PC-3 (cell line): ENCODE results near the gene ROBO2. TPM values are rescaled to one million over a fixed set of nuclear protein-coding genes. Genes with fewer than 3 reads are reported as not detected.

Experiments used
- ATAC-seq: fragments of 200-7000 bp; cut with Tn5 transposase; 2 replicates; pipeline ENCODE4 v1.9.1; 2020; ENCODE audit warnings: mild to moderate bottlenecking, moderate library complexity
- BruUV-seq: library from RNA; stranded (reverse); fragments of 400-500 nt; replicated peaks from 2 replicates; lab custom pipeline; 2021; lab: Mats Ljungman, UMichigan
- CTCF ChIA-PET: fragments of 300-600 bp; sonication (Branson Sonifier 250); formaldehyde crosslinking; loops from one replicate; lab custom pipeline; 2022; ENCODE audit warnings: antibody characterized with exemption; lab: Charles Lee
- POLR2A ChIA-PET: fragments of 300-600 bp; sonication (Branson Sonifier 250); formaldehyde crosslinking; loops from one replicate; lab custom pipeline; 2022; ENCODE audit warnings: antibody characterized with exemption; ENCODE audit not compliant: unreplicated experiment; lab: Charles Lee
- DNase-seq: peaks from one replicate; pipeline ENCODE4 v3.0.0-alpha.2; 2015
- H2AFZ ChIP-seq: fragments of 300-600 bp; sonication (generic); 2 replicates; pipeline ENCODE4 v1.6.0; 2016; ENCODE audit warnings: antibody characterized with exemption, low read length
- H3F3A ChIP-seq: fragments of 300-600 bp; sonication (generic); one replicate; pipeline ENCODE4 v1.6.0; 2017; ENCODE audit warnings: antibody characterized with exemption, low read length, control low read depth, mild to moderate bottlenecking; ENCODE audit not compliant: unreplicated experiment
- H3K27ac ChIP-seq: fragments of 300-600 bp; sonication (generic); 2 replicates; pipeline ENCODE4 v1.5.1; 2016; ENCODE audit warnings: mild to moderate bottlenecking, low read length
- H3K27me3 ChIP-seq: fragments of 300-600 bp; sonication (generic); 2 replicates; pipeline ENCODE4 v1.6.1; 2016; ENCODE audit warnings: low read length, mixed read lengths
- H3K36me3 ChIP-seq: fragments of 300-600 bp; sonication (generic); 2 replicates; pipeline ENCODE4 v1.6.1; 2016; ENCODE audit warnings: low read depth, mixed run types, low read length, mixed read lengths
- H3K4me1 ChIP-seq: fragments of 300-600 bp; sonication (generic); 2 replicates; pipeline ENCODE4 v1.5.1; 2016; ENCODE audit warnings: low read length; ENCODE audit not compliant: insufficient read depth
- H3K4me2 ChIP-seq: fragments of 300-600 bp; sonication (generic); 2 replicates; pipeline ENCODE4 v1.6.0; 2016; ENCODE audit warnings: low read length
- H3K4me3 ChIP-seq: fragments of 300-600 bp; sonication (generic); 2 replicates; pipeline ENCODE4 v1.5.1; 2016; ENCODE audit warnings: mild to moderate bottlenecking, low read length, mixed read lengths
- H3K79me2 ChIP-seq: fragments of 300-600 bp; sonication (generic); 2 replicates; pipeline ENCODE4 v1.6.1; 2017; ENCODE audit warnings: low read length, mixed read lengths
- H3K9ac ChIP-seq: fragments of 300-600 bp; sonication (generic); 2 replicates; pipeline ENCODE4 v1.6.0; 2016; ENCODE audit warnings: mild to moderate bottlenecking, low read length
- H3K9me2 ChIP-seq: fragments of 300-600 bp; sonication (generic); replicated peaks from 2 replicates; pipeline ENCODE4 v1.6.1; 2016; ENCODE audit warnings: mixed run types, low read length, mixed read lengths
- H3K9me3 ChIP-seq: fragments of 300-600 bp; sonication (generic); 2 replicates; pipeline ENCODE4 v1.6.1; 2016; ENCODE audit warnings: low read length, mixed read lengths
- H4K20me1 ChIP-seq: fragments of 300-600 bp; sonication (generic); 2 replicates; pipeline ENCODE4 v1.6.1; 2016; ENCODE audit warnings: low read length, mixed read lengths
- EZH2 ChIP-seq: fragments of 300-600 bp; sonication (generic); IDR thresholded peaks from one replicate; pipeline ENCODE4 v1.6.1; 2017; ENCODE audit warnings: antibody characterized with exemption, mild to moderate bottlenecking, low read length; ENCODE audit not compliant: unreplicated experiment
- EZH2phosphoT487 ChIP-seq: fragments of 300-600 bp; sonication (generic); IDR thresholded peaks from 2 replicates; pipeline ENCODE4 v1.6.1; 2018; ENCODE audit warnings: mild to moderate bottlenecking, antibody characterized with exemption, low read length, borderline replicate concordance
- intact Hi-C: fragments of 100-400 bp; cut with micrococcal nuclease; formaldehyde crosslinking; loops from 2 replicates; pipeline ENCODE4 v1.9.0; 2023
- total RNA-seq: library from RNA; depleted of rRNA; stranded (reverse); fragments of >200 nt; gene quantifications from 2 replicates; pipeline ENCODE4 v1.2.3, GENCODE V29; 2014
- TF ChIP-seq, protein P1 (sequence below): fragments of 300-600 bp; sonication (generic); conservative IDR thresholded peaks from 2 replicates; pipeline ENCODE4 v1.5.1; 2017; ENCODE audit warnings: antibody characterized with exemption, low read depth, mild to moderate bottlenecking, low read length

ROBO2 gene
- total RNA-seq, 1 experiment from 2014 or later = not detected

DNA sequence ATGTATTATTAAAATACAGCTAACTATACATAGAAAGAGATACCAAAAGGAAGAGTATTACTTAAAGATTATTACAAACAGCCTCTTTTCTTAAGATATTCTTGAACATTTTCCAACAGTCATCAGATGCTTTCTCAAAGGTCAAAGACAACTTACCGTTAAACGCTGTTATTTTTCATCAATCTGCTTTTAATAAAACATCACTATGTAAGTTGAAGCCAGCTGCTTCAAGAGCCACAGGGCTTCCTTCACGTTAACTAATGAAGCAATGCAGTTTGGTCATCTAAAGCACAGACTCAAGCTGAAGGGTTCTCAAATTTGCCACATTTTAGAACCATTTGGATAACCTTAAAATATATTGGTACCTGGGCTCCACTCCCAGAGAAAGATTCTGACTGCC is 578.8 kb downstream of the ROBO2 start:
- no peaks in the 10 kb centered on the region for H3K27me3 ChIP-seq
- H3K27ac ChIP-seq = no peak overlapping the region
- no peaks in the 10 kb centered on the region for H4K20me1 ChIP-seq
- no peak overlapping the region for H3K9ac ChIP-seq
- no peaks in the 10 kb centered on the region for H3K9me3 ChIP-seq
- H3F3A ChIP-seq = no peaks in the 10 kb centered on the region
- no peaks in the 10 kb centered on the region for H3K79me2 ChIP-seq
- TF ChIP-seq EZH2phosphoT487 = no peak
- TF ChIP-seq EZH2 = no peak
- TF ChIP-seq, protein P1, sequence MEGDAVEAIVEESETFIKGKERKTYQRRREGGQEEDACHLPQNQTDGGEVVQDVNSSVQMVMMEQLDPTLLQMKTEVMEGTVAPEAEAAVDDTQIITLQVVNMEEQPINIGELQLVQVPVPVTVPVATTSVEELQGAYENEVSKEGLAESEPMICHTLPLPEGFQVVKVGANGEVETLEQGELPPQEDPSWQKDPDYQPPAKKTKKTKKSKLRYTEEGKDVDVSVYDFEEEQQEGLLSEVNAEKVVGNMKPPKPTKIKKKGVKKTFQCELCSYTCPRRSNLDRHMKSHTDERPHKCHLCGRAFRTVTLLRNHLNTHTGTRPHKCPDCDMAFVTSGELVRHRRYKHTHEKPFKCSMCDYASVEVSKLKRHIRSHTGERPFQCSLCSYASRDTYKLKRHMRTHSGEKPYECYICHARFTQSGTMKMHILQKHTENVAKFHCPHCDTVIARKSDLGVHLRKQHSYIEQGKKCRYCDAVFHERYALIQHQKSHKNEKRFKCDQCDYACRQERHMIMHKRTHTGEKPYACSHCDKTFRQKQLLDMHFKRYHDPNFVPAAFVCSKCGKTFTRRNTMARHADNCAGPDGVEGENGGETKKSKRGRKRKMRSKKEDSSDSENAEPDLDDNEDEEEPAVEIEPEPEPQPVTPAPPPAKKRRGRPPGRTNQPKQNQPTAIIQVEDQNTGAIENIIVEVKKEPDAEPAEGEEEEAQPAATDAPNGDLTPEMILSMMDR = no peak
- CTCF ChIA-PET = no interaction called here
- H3K4me3 ChIP-seq = no peak overlapping the region
- no peak overlapping the region for H2AFZ ChIP-seq
- ATAC-seq = no peak
- DNase-seq = no peak
- intact Hi-C loops = no loop called here
- no peaks in the 10 kb centered on the region for H3K36me3 ChIP-seq
- no peaks in the 10 kb centered on the region for H3K4me1 ChIP-seq
- no peak overlapping the region for H3K4me2 ChIP-seq
- no peaks in the 10 kb centered on the region; the same call in 1 of the 2 replicates for H3K9me2 ChIP-seq
- POLR2A ChIA-PET = no interaction called here
- no TSS peak for BruUV-seq

DNA sequence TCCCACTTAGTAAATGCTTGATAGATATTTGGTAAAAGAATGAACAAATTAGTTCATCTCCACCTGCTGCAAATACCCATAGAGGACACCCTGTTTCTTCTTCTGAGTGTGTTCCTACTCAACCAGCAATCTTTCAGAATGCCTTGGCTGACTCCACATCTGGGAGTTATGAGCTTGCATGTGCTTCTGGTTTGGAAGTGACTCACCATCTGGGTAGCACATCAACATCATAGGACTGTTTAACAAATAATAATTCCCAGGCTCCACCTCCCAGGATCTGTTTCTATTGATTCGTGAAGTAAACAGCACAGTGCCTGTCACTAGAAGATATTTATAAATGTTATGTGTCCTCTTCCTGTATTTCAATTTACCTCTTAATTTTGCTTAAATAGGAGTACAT is 580.1 kb downstream of the ROBO2 start:
- no peaks in the 10 kb centered on the region for H3K27me3 ChIP-seq
- POLR2A ChIA-PET = no interaction called here
- no peak overlapping the region for H3K4me3 ChIP-seq
- H2AFZ ChIP-seq = no peak overlapping the region
- CTCF ChIA-PET = no interaction called here
- TF ChIP-seq EZH2phosphoT487 = no peak
- TF ChIP-seq, protein P1 = no peak
- no peak for TF ChIP-seq EZH2
- H3K79me2 ChIP-seq = no peaks in the 10 kb centered on the region
- no TSS peak for BruUV-seq
- intact Hi-C loops = no loop called here
- peak; percentile 73 for ATAC-seq
- no peak overlapping the region for H3K4me2 ChIP-seq
- H3K9me2 ChIP-seq = no peaks in the 10 kb centered on the region; the same call in 1 of the 2 replicates
- no peaks in the 10 kb centered on the region for H3K9me3 ChIP-seq
- H3K27ac ChIP-seq = no peak overlapping the region
- H3F3A ChIP-seq = no peaks in the 10 kb centered on the region
- no peaks in the 10 kb centered on the region for H3K36me3 ChIP-seq
- DNase-seq = peak; percentile 34
- H3K9ac ChIP-seq = no peak overlapping the region
- H3K4me1 ChIP-seq = no peaks in the 10 kb centered on the region
- no peaks in the 10 kb centered on the region for H4K20me1 ChIP-seq

DNA sequence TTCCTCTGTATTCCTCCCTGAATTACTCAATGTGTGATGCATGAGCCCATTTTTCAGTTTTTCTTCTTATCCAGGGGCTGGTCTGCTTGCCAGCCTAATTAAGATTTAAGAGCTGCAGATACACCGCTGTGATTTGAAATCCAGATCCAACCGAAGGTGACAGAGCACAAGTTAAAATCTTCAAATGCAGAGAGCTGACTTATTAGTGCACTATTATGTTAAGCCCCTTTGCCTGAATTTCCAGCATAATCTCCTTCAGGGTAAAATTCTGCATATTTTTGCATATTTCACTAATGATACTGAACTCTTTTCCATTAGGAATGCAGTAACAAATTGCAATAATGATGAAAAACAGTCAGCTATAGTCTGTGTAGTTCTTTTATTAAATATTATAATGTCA is 583.6 kb downstream of the ROBO2 start:
- intact Hi-C loops = no loop called here
- H3K9me2 ChIP-seq = no peaks in the 10 kb centered on the region
- CTCF ChIA-PET = no interaction called here

More for the DNA sequence above, 583.6 kb downstream of the ROBO2 start:
- no peak overlapping the region for H3K9ac ChIP-seq
- H2AFZ ChIP-seq = no peak overlapping the region
- H3K79me2 ChIP-seq = no peaks in the 10 kb centered on the region
- no peak overlapping the region for H3K27ac ChIP-seq
- DNase-seq (no peak), ATAC-seq (no peak)
- POLR2A ChIA-PET = no interaction called here
- BruUV-seq = no TSS peak
- H3K4me1 ChIP-seq = no peaks in the 10 kb centered on the region
- H3F3A ChIP-seq = no peaks in the 10 kb centered on the region
- H3K9me3 ChIP-seq = no peaks in the 10 kb centered on the region
- H3K4me3 ChIP-seq = no peak overlapping the region
- TF ChIP-seq EZH2 (no peak), EZH2phosphoT487 (no peak)
- TF ChIP-seq, protein P1 = no peak
- H3K4me2 ChIP-seq = no peak overlapping the region
- no peaks in the 10 kb centered on the region for H3K36me3 ChIP-seq
- no peaks in the 10 kb centered on the region for H3K27me3 ChIP-seq
- H4K20me1 ChIP-seq = no peaks in the 10 kb centered on the region
